SKM-1 treated with dmso at 0.1 percent for 144 hours (cell line): Measurements from ENCODE around the gene ETFRF1.

Source experiments
- DNase-seq: peaks from one replicate; lab custom pipeline; 2025; ENCODE audit not compliant: unreplicated experiment; lab: John Stamatoyannopoulos, UW

Gene ETFRF1, protein sequence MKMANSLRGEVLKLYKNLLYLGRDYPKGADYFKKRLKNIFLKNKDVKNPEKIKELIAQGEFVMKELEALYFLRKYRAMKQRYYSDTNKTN

DNA sequence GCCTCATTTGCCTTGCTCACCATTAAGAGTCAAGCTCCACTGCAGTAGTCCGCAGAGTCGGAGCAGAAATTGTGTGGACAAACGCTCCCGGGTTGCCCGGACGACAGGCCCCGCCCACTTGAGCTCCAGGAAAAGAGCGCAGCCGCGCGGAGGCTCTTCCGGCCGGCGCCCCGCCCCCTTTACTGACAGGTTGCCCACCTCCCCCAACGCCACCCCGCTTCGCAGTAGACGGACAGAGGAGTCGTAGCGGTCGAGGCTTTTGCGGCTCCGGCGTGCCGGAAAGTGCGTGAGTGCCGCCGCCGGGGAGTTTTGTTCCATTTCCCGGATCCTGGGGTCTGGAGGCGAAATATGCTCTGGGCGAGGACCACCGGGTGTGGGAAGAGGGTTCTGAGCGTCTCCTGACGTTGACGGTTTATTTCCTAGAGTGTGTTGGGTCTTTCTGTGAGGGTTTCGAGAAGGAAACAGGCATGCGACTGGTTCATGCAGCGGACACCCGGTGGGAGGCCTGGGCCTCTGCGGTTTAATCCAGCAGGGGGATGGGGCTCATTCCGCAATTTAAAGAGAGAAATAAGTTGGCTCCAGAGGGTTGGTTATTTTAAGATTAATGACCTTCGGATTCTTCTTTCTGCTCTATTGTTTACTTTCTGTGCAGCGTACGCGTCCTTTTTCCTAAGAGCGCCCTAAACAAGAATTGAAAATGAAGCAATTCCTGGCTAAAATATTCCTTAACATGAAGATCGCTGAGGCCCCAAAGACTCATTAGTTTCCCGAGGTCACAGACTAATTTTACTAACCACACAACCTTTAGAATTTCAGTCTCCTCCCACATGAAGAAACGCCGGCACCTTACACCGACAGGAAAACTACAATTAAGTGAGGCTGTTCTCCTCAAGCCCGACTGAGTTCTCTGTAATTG is at the start of gene ETFRF1, which contains the start of gene DNAI7:
Gene ETFRF1 (plus strand): TSS at position 182 of the 916 bp plus-strand sequence. CDS start 8,720 bp downstream, outside the sequence.
Gene DNAI7 (minus strand): TSS at position 105 of the 916 bp plus-strand sequence. CDS start 82 bp downstream, at position 23.
- peak; percentile 83 for DNase-seq

DNA sequence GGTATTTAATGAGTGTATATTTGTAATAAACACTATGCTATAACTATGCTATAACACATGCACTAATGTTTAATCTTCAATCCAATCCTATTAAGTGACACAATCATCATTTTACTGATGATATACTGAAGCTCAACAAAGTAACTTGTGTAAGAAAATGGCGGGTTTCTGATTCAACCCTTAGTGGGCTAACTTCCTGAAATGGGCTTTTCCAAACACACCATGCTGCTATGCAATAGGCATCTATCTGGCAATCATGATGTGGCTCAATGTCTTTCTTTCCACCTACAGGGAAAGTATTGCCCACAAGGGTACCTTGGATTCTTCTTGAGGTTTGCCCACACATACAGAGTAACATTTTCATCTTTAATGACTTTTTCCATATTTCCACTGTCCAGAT is 48.4 kb upstream of the ETFRF1 start:
- DNase-seq: no peak

DNA sequence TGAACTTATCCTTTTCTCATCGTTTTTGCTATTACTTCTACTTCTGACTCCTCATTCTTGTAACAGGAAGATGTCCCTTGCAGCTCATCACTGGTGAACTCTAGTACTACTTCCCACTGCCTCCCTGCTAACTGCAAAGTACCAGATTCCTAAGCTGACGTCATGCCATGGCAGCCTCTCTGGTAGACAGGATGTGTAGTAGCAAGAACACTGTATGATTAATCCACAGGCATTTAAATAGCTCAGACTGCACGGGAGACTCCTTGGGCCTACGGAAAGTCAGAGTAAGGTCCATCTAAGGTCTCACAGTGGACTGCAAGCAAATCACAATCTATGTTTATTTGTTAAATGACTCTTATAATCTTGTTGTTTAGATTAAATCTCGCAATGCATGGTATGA is 43.6 kb upstream of the ETFRF1 start:
- no peak for DNase-seq

DNA sequence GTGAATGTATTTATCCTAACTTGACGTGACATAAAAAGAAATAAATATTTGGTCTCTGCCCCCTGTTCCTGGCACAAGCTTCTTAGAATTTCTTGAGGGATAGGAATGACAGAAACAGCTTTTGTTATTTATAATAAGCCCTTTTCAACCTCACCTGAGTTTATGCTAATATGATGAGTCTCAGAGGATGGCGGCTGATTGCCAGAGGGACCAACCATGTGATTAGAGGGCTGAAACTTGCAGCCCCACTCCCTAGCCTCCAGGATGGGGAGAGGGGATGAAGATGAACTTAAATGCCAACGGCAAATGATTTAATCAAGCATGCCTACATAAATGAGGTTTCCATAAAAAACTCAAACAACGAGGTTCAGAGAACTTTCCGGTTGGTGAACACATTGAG is 43.0 kb upstream of the ETFRF1 start:
- DNase-seq: no peak

DNA sequence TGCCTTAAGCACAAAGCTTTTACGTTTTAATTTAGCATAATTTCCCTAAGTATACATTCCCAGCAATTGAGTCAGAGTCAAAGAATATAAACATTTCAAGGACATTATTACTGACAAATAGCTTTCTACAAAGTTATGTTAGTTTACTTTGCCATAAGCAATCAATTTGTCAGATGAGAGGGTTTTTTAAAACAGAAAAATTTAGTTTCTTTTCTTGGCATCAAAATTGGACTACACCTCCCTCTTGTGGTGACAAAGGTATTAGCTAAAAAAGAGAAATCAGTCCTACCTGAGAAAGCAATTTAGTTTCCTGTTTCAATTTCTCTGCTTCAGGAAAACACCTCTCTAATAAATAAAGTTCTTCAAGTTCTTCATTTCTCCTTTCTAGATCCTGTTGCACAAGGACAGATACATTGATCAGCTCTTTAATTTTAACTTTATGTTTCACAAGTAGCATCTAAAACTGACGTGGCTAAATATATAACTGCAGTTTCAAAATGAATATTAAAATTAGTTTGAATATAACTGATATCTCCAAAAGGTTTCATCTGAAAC is 39.9 kb upstream of the ETFRF1 start:
- DNase-seq: peak; percentile 3

DNA sequence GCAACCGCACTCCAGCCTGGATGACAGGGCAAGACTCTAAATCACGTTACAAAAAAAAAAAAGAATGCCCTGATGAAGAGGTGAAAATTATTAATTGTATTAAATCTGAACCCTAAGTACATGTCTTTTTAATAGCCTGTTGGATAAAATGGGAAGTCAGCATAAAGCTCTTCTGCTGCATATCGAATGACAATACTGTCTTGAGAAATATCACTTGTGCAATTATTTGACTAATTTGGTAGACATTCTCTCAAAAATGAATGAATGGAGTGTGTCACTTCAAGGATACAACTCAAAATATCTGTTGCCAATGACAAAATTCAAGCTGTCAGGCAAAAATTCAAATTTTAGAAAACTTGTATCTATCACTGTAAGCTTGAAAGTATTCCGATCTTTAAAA is 39.0 kb upstream of the ETFRF1 start:
- no peak for DNase-seq

DNA sequence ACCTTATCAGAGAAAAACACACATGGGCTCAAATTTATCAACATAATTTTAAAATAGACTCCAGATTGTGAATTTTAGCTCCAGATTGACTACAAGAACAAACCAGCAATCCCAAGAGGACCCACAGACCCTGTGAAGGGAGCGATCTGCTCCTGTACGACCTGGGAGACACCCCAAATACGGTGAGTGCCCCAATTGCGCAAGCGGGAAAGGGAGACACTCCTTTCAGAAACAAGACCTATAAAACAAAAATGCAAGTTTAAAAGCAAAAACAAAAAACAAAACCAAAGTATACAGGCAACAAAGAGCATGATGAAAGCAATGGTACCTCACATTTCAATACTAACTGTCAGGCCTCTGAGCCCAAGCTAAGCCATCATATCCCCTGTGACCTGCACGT is 32.2 kb upstream of the ETFRF1 start:
- DNase-seq: no peak

DNA sequence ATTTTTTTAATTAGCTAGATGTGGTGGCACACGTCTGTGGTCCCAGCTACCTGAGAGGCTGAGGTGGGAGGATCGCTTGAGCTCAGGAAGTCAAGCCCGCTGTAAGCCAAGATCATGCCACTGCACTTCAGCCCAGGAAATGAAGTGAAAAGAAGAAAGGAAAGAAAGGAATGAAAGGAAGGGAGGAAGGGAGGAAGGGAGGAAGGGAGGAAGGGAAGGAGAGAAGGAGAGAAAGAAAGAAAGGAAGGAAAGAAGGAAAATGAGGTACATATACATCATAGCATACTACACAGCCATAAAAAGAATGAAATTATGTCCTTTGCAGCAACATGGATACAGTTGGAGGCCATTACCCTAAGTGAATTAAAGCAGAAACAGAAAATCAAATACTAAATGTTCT is 12.3 kb upstream of the ETFRF1 start:
- no peak for DNase-seq

DNA sequence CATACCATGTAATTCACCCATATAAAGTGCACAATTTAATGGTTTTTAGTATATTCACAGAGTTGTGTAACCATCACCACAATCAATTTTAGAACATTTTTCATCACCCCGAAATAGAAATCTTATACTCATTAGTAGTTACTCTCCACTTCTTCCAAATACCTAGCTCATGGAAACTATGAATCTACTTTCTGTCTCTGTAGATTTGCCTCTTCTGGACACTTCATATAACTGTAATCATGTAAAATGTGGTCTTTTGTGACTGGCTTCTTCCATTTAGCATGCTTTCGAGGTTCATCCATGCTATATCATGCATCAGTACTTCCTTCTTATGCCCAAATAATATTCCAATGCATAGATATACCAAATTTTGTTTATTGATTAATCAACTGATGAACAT is 10.9 kb upstream of the ETFRF1 start:
- no peak for DNase-seq

DNA sequence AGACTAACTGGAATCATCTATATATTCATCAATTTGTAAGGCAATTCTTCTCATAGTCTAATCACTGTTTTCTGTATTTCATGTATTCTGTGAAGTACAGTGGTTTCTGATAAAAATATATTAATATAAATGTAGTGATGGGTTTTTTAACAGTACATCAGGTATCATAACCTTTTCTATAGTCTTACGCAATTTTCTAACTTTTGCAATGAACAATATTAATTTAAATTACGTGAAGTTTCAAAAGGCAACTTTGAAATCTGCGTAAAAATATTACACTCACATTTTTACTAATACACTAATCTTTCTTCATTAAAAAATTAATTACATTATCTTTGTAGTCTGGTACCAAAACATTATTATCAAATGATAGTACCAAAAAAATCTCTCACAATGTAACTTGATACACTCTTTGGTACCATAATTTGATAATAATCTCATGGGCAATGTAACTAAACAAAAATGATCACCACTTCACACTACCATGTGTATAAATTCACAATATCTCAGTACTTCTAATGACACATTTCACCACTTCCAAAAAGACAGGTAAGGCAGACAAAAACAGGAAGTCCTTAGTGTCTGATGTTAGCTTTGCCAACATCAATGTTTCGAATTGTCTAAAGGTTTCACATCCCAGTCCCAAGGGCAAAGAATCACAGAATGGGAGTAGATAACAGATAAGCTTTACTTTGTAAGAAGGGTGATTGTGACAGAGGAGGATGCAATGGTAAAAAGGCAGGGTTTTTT is 8.8 kb upstream of the ETFRF1 start:
- no peak for DNase-seq

DNA sequence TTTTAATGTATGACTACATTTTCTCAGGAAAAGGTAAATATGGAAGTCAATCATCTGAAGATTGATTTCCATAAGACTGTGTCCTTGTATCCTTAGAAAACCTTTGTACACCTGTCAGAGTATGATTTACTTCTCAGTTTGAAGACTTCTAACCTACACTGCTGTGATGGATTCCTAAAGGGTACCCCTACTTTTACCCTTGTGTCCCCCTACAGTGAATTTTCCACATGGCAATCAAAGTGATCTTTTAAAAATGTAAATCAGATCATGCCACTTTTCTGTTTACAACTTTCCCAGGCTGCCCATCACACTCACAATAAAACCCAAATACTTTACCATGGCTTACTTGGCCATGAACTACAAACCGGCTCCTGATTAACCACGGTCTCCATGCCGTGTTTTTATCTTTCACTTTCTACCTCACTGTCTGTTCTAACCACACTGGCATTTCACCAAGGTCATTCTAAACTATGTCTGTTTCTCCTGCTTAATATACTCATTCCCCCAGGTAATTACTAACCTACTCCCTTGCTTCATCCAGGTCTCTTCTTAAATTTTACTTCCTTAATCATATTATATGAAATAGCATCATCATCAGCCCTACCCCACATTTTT is 8.1 kb upstream of the ETFRF1 start:
- no peak for DNase-seq

DNA sequence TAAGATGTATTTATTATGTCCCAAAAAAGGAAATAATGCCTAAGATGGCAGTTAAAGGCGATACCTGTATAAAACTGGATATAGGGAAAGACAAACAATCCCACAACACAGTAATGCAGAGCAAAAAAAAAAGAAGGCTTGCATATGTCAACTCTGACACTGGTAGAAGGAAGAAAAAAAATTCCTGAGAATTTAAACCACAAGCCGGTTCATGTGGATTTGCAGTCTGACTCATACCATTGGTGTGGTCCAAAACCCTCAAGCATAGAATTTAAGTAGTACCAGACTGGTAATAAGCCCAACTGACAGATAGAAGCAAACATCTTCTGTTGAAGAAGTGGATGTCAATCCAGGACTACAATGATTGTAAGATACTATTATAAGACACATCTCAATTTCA is 7.3 kb upstream of the ETFRF1 start:
- DNase-seq: no peak

DNA sequence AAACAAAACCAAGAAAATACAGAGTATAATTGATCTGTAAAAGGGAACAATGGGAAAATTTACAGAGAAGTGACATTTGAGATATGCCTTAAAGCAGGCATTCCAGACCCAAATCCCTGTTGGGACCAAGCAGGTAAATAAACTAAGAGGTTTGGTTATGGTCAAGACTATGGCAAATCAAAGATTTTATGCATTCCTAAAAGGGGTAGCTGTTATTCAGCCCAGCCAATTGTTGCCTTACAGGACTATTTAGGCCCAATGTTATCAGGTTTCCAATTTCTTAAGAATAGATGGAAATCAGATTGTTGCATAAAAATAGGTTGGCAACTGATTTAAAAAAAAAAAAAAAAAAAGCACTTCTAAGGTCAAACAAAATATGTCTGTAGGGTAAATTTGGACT is 5.4 kb upstream of the ETFRF1 start:
- no peak for DNase-seq

DNA sequence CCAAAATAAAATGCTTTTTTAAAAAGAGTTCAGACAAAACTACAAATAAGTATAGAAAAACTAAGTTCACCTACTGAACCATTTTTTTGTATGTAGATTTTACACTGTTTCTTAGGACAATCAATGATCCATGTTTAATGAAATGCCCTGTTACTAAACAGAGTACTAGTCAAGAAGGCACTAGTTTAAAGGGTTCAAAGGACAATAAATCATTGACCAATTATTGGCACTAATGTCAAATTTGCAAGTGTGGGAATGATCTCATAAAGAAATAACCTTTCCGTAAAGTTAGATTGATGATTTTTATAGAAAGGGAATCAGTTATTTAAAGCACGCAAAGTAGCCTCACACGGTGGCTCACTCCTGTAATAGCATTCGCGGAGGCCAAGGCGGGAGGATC is 4.2 kb upstream of the ETFRF1 start:
- no peak for DNase-seq

DNA sequence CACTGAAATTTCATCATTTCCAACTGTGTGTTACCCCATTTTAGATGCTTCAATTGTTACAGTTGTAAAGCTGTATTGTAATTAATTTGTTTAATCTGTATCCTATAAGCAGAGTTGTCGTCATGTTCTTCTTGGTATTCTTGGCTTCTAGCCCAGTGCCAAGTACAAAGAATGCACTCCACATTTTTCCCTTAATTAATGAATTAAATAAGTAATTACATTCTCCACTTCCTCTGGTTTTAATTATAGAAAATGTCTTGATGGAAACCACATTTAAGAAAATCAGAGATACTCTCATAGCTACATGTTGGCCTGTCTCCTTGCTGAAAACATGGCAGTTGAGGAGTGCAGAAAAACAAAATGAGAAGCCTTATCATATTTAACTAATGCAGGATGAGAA is 823 bp upstream of the ETFRF1 start:
- no peak for DNase-seq

DNA sequence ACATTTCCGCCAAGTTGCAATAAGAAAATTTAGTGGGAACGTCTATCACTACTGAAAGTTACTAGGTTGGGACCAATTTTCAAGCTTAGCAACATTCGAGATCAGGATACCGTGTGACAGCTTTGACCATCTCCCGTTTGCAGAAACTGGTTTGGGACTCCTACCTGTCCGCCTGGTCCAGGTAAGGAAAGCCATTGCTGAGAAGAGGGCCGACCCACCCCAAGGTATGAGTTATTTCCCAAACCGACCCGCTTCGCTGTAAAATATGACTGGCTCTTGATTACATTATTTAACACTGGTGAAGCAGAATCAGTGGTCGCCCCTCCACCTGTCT is 348 bp upstream of the ETFRF1 start:
- DNase-seq: no peak

DNA sequence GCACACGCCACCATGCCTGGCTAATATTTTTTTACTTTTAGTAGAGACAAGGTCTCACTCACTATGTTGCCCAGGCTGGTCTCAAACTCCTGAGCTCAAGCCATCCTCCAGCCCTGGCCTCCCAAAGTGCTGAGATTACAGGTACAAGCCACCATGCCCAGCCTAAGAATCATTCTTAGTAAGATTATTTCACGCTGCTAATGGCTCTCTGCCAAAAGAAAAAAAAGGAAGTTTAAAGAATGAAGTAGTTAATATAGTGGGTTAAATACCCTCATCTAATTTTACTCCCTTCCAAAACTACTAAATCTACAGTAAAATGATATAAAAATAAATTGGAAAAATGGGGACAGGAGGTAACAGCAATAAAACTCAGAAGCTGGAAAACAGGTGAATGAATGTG is 2.6 kb downstream of the ETFRF1 start:
- no peak for DNase-seq

DNA sequence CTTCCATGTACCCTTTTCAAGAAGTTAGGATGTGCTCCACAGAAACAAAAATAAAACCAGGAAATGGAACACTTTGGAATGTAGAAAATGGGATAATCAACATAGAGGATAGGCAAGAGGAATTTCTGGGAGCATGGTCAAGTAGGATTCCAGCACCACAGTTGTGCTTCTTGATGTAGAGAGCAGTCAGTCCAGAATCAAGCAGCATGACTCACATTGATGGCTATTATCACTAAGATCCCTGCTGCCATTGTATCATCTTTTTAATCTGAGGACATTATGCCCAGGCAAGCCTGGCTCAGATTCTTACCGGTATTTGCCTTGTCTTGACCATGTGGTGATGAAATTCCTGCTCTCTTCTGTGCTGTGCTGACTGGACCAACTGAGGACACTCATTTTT is 5.7 kb downstream of the ETFRF1 start:
- no peak for DNase-seq

DNA sequence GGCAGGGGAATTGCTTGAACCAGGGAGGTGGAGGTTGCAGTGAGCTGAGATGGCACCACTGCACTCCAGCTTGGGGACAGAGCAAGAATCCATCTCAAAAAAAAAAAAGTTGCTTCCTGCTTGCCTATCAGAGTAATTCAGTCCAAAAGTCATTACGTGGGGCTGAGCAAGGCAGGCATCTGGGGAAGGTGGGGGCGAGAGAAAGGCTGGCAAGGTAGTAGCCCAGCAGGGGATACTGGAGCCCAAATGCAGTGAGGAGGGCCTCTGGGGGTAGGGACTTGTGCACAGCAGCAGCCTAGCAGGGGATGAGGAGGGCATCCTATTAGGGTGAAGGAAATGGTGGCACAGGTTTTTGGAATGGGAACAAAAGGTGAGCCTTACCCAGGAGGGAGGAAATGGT is 7.1 kb downstream of the ETFRF1 start:
- no peak for DNase-seq

DNA sequence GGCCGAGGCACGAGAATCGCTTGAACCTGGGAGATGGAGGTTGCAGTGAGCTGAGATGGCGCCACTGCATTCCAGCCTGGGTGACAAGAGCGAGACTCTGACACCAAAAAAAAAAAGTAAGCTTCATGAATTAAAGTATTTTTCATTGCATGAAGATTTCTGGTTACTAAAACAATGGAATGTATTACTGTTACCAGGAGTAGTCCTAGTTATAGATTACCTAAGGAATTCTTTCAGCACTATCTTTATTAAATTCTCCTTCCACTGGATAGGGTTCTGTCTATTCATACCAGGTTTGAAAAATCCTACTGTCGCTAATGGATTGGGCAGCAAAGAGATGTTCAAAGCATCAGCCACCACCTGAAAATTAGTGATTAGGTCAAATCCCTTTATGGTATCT is 12.4 kb downstream of the ETFRF1 start:
- no peak for DNase-seq

DNA sequence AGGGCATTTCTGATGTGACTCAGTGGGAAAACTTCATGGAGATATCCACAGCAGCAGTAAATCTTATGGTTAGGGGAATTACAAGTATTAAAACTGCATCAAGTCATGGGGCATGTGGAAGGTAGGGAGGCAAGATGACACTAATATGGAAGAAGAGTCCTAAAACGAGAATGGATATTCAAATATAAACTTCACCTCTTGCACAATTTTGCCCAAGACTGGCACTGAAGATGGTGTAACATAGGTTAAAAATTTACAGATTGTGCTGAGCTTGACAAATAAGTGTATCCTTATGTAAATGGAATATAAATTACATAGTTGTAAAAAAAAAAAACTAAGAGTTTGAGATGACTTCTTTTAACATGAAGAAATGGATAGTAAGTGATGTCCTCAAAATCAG is 12.8 kb downstream of the ETFRF1 start:
- DNase-seq: no peak
